ENCODE results near the gene SSBP2.
"Not testable (repeated sequence)": the region's sequence is repeated elsewhere in the genome, so short reads cannot be mapped to it uniquely, and the experiment has no call there.

Gene SSBP2

GRCh38 chr5:81633891-81634290 lies 117.0 kb downstream of the SSBP2 start:
- TF ChIP-seq CTCF (conservative IDR thresholded peaks at IDR 0.05; ENCODE audit: low read length), result no peak
- DNase-seq (ENCODE audit: low read depth), result no peak
- H3K4me3 ChIP-seq (ENCODE audit: low read length), result no peak overlapping the region

GRCh38 chr5:81633471-81633870 lies 117.4 kb downstream of the SSBP2 start:
- no peak for TF ChIP-seq CTCF (conservative IDR thresholded peaks at IDR 0.05; ENCODE audit: low read length)
- no peak overlapping the region for H3K4me3 ChIP-seq (ENCODE audit: low read length)
- no peak for DNase-seq (ENCODE audit: low read depth)

- no peak for TF ChIP-seq CTCF (conservative IDR thresholded peaks at IDR 0.05; ENCODE audit: low read length)
- no peak overlapping the region for H3K4me3 ChIP-seq (ENCODE audit: low read length)
- no peak for DNase-seq (ENCODE audit: low read depth)
These were observed 118.2 kb downstream of the SSBP2 start for GRCh38 chr5:81632679-81633078.

GRCh38 chr5:81631621-81632020 lies 119.3 kb downstream of the SSBP2 start:
- DNase-seq (ENCODE audit: low read depth), result no peak
- TF ChIP-seq CTCF (conservative IDR thresholded peaks at IDR 0.05; ENCODE audit: low read length), result no peak
- H3K4me3 ChIP-seq (ENCODE audit: low read length), result no peak overlapping the region

- no peak for TF ChIP-seq CTCF (conservative IDR thresholded peaks at IDR 0.05; ENCODE audit: low read length)
- DNase-seq (ENCODE audit: low read depth), result peak; percentile 22
- H3K4me3 ChIP-seq (ENCODE audit: low read length), result no peak overlapping the region
These were observed 119.8 kb downstream of the SSBP2 start for GRCh38 chr5:81631124-81631523.

- no peak overlapping the region for H3K4me3 ChIP-seq (ENCODE audit: low read length)
- no peak for TF ChIP-seq CTCF (conservative IDR thresholded peaks at IDR 0.05; ENCODE audit: low read length)
These were observed 120.2 kb downstream of the SSBP2 start for GRCh38 chr5:81630684-81631083.

GRCh38 chr5:81629986-81630385 lies 120.9 kb downstream of the SSBP2 start:
- DNase-seq (ENCODE audit: low read depth), result peak; percentile 15
- H3K4me3 ChIP-seq (ENCODE audit: low read length), result no peak overlapping the region
- TF ChIP-seq CTCF (conservative IDR thresholded peaks at IDR 0.05; ENCODE audit: low read length), result no peak

More at GRCh38 chr5:81630684-81631083, 120.2 kb downstream of the SSBP2 start:
- no peak for DNase-seq (ENCODE audit: low read depth)

GRCh38 chr5:81628061-81628460 lies 122.8 kb downstream of the SSBP2 start:
- not testable (repeated sequence) for H3K4me3 ChIP-seq (ENCODE audit: low read length); DNase-seq (ENCODE audit: low read depth)
